Skeletal muscle tissue (tissue), 4 donors: ENCODE results near the gene TMEM150B. TPM values are rescaled to one million over a fixed set of nuclear protein-coding genes. Genes with fewer than 3 reads are reported as not detected.
A peak's percentile ranks its signal among the peaks of the same experiment; 100 is the strongest.

Experiments
- H3K27ac ChIP-seq: one replicate; pipeline ENCODE4 v1.7.0; 2013; ENCODE audit warnings: mild to moderate bottlenecking, low read depth, low read length, inconsistent platforms
- H3K27me3 ChIP-seq, 3 donors: one replicate each; pipeline ENCODE4 v1.7.0; 2013; ENCODE audit warnings: low read length in 3 of 3; ENCODE audit not compliant: control insufficient read depth in 3 of 3, insufficient read depth in 3 of 3
- H3K36me3 ChIP-seq, 3 donors: one replicate each; pipeline ENCODE4 v1.7.0; 2013; ENCODE audit warnings: low read length in 3 of 3; ENCODE audit not compliant: control insufficient read depth in 3 of 3, insufficient read depth in 3 of 3
- H3K4me1 ChIP-seq, 3 donors: one replicate each; pipeline ENCODE4 v1.7.0; 2013; ENCODE audit warnings: low read length in 3 of 3, mild to moderate bottlenecking in 3 of 3; ENCODE audit not compliant: control insufficient read depth in 3 of 3, insufficient read depth in 3 of 3
- H3K4me3 ChIP-seq, 3 donors: one replicate each; pipeline ENCODE4 v1.7.0; 2013; ENCODE audit warnings: low read length in 3 of 3
- H3K9ac ChIP-seq, 3 donors: one replicate each; pipeline ENCODE4 v1.7.0; 2013; ENCODE audit warnings: low read length in 3 of 3, mild to moderate bottlenecking in 3 of 3, moderate library complexity in 2 of 3, low read depth in 1 of 3
- H3K9me3 ChIP-seq, 3 donors: one replicate each; pipeline ENCODE4 v1.7.0; 2013; ENCODE audit warnings: low read length in 3 of 3; ENCODE audit not compliant: control insufficient read depth in 3 of 3
- total RNA-seq: library from RNA; depleted of rRNA; stranded (reverse); fragments of >200 nt; gene quantifications from one replicate; pipeline ENCODE4 v1.2.3, GENCODE V29; 2014
- donor health status: Osteomylitis.

The TMEM150B gene
- total RNA-seq, 1 donor from 2014 or later: 0.52 TPM

DNA sequence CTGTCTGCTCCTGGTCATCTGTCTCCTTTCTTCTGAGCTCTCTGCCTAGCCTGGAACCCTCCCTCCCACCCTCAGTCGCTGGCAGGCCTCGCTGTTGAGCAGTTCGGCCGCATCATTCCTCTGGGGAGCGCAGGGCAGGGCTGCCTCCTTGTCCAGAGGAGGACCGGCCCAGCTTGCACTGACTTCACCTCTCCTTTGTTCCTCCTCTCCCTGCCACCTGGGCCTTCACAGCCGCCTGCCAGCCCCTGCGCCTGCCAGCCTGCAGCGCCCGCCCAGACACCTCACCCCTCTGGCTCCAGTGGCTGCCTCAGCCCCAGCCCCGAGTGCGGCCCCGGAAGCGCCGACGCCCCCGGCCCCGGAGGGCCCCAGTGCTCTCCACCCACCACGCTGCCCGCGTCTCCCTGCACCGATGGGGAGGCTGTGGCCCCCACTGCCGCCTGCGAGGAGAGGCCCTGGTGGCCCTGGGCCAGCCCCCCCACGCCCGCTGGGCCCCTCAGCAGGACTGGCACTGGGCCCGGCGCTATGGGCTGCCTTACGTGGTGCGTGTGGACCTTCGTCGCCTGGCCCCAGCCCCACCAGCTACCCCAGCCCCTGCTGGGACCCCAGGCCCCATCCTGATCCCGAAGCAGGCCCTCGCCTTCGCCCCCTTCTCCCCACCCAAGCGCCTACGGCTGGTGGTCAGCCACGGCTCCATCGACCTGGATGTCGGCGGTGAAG lies 21.7 kb upstream of the TMEM150B start:
- H3K36me3 ChIP-seq: peaks cover 3 to 14% (median 13%) of the 10 kb centered on the region in 3 donors
- H3K27ac ChIP-seq: no peak overlapping the region
- H3K4me1 ChIP-seq: peaks cover 0 to 5% (median 0%) of the 10 kb centered on the region in 3 donors

GRCh38 chr19:55345818-55346724 lies 20.9 kb upstream of the TMEM150B start:
- H3K9ac ChIP-seq: no peak overlapping the region
- H3K27me3 ChIP-seq: peaks cover 5 to 11% (median 9%) of the 10 kb centered on the region in 3 donors
- H3K4me1 ChIP-seq: peaks cover 4 to 11% (median 5%) of the 10 kb centered on the region in 3 donors
- H3K9me3 ChIP-seq: no peaks in the 10 kb centered on the region
- H3K27ac ChIP-seq: no peak overlapping the region
- H3K4me3 ChIP-seq: no peak overlapping the region
- peaks cover 6 to 14% (median 13%) of the 10 kb centered on the region in 3 donors for H3K36me3 ChIP-seq

More for the DNA sequence above, 21.7 kb upstream of the TMEM150B start:
- no peaks in the 10 kb centered on the region for H3K9me3 ChIP-seq
- H3K9ac ChIP-seq: no peak overlapping the region
- H3K4me3 ChIP-seq: no peak overlapping the region
- H3K27me3 ChIP-seq: peaks cover 12 to 18% (median 17%) of the 10 kb centered on the region in 3 donors

GRCh38 chr19:55345101-55345817 lies 20.1 kb upstream of the TMEM150B start:
- peaks cover 11 to 17% (median 12%) of the 10 kb centered on the region in 3 donors for H3K4me1 ChIP-seq
- H3K9me3 ChIP-seq: no peaks in the 10 kb centered on the region
- no peak overlapping the region for H3K9ac ChIP-seq
- H3K27ac ChIP-seq: no peak overlapping the region
- H3K36me3 ChIP-seq: peaks cover 6 to 14% (median 13%) of the 10 kb centered on the region in 3 donors
- H3K27me3 ChIP-seq: peaks cover 0 to 3% (median under 1%) of the 10 kb centered on the region in 3 donors
- H3K4me3 ChIP-seq: no peak overlapping the region

- Histone ChIP-seq H3K9me3 (no peaks in the 10 kb centered on the region), H3K27ac (no peak overlapping the region), H3K27me3 (no peaks in the 10 kb centered on the region), H3K4me3 (no peak overlapping the region), H3K36me3 (peaks cover 6 to 14% (median 13%) of the 10 kb centered on the region in 3 donors), H3K4me1 (peaks cover 13 to 20% (median 15%) of the 10 kb centered on the region in 3 donors), H3K9ac (no peak overlapping the region)
These were observed 19.3 kb upstream of the TMEM150B start for GRCh38 chr19:55344444-55344843.

GRCh38 chr19:55341595-55342531 lies 16.7 kb upstream of the TMEM150B start:
- Histone ChIP-seq H3K4me3 (peak overlapping the region in 2 of 3 donors; percentile 19 to 57), H3K27ac (no peak overlapping the region), H3K9me3 (no peaks in the 10 kb centered on the region), H3K4me1 (peaks cover 20 to 30% (median 23%) of the 10 kb centered on the region in 3 donors), H3K27me3 (peaks cover 0 to 6% (median 4%) of the 10 kb centered on the region in 3 donors), H3K36me3 (peaks cover 6 to 14% (median 8%) of the 10 kb centered on the region in 3 donors), H3K9ac (peak overlapping the region in 1 of 3 donors; percentile 41)

GRCh38 chr19:55341171-55341588 lies 16.0 kb upstream of the TMEM150B start:
- peaks cover 6 to 14% (median 8%) of the 10 kb centered on the region in 3 donors for H3K36me3 ChIP-seq
- peaks cover 0 to 12% (median 6%) of the 10 kb centered on the region in 3 donors for H3K27me3 ChIP-seq
- peak overlapping the region; percentile 74 to 86 (median 86) for H3K4me3 ChIP-seq
- H3K9me3 ChIP-seq: no peaks in the 10 kb centered on the region
- peak overlapping the region in 1 of 3 donors; percentile 91 for H3K9ac ChIP-seq
- H3K4me1 ChIP-seq: peaks cover 20 to 30% (median 23%) of the 10 kb centered on the region in 3 donors
- H3K27ac ChIP-seq: no peak overlapping the region

DNA sequence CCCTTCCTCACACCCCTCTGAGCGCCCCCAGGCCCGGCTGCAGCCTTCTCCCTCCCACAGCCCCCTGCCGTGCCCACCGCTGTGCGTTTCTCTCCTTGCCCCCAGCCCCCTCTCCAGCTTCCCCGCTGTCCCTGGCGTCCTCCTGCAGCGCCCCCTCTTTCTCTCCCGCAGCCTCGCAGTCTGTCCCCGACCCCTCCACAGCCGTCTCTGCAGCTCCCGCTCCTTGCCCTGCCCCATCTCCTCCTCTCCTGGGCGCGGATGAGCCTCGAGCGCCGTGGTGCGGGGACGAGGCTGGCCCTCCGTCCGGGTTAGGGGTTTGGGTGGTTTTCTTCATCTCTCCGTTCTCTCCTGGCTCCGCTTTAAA lies 15.6 kb upstream of the TMEM150B start:
- peaks cover 6 to 14% (median 8%) of the 10 kb centered on the region in 3 donors for H3K36me3 ChIP-seq
- H3K27me3 ChIP-seq: peaks cover 0 to 14% (median 8%) of the 10 kb centered on the region in 3 donors
- H3K9me3 ChIP-seq: no peaks in the 10 kb centered on the region
- peak overlapping the region; percentile 88 to 96 (median 91) for H3K9ac ChIP-seq
- H3K4me1 ChIP-seq: peaks cover 20 to 27% (median 23%) of the 10 kb centered on the region in 3 donors
- no peak overlapping the region for H3K27ac ChIP-seq
- H3K4me3 ChIP-seq: peak overlapping the region; percentile 74 to 86 (median 86)

DNA sequence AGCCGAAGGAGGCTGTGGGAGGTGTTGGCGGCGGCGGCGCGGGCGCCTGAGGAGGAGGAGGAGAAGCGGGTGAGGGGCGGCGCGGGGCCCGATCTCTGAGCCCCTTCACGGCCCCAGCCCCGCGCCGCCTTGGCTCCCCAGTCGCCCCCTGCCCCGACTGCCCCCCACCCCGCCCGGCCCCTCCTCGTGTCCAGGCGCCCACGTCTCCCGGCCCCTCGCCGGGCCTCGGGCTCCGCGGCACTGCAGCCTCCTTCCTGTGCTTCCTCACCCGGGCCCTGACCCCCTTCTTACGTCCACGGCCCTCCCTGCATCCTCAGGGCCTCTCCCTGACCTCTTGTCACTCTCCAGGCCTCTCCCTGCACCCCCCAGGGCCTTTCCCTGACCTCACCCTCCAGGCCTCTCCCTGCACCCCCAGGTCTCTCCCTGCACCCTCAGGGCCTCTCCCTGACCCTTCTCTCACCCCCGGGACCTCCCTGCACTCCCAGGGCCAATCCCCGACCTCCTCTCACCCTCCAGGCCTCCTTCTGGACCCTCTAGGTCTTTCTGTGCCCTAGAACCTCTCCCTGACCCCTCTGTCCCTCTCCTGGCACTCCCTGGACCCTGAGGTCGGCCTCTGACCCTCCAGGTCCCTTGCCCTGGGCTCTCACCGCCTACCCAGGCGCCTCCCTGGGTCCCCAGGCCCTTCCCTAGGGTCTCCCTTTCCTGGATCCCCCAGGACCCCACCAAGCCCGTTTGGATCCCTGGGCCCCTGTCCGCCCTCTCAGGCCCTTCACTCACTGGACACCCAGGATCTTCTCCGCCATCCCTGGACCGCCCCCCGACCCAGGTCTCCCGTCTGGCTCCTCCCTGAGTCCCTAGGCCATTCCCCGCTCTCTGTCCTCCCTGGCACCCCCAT lies 15.0 kb upstream of the TMEM150B start:
- Histone ChIP-seq H3K4me1 (peaks cover 20 to 25% (median 23%) of the 10 kb centered on the region in 3 donors), H3K36me3 (peaks cover 6 to 14% (median 8%) of the 10 kb centered on the region in 3 donors), H3K27ac (peak overlapping the region; percentile 98), H3K9me3 (no peaks in the 10 kb centered on the region), H3K9ac (peak overlapping the region; percentile 88 to 96 (median 91)), H3K27me3 (peaks cover 0 to 14% (median 8%) of the 10 kb centered on the region in 3 donors), H3K4me3 (peak overlapping the region; percentile 74 to 86 (median 86))
